ENCODE measurements around the gene CTSC. TPM values are rescaled to one million over a fixed set of nuclear protein-coding genes. Genes with fewer than 3 reads are reported as not detected.

CTSC gene
- total RNA-seq, 6 donors from 2014 or later: 74.4 to 370 (median 247) TPM

- TF ChIP-seq POLR2AphosphoS5 (IDR thresholded peaks at IDR 0.05) (no peak), CTCF (IDR thresholded peaks at IDR 0.05) (no peak), EP300 (IDR thresholded peaks at IDR 0.05) (no peak)
- H3K9me3 ChIP-seq: no peaks in the 10 kb centered on the region
- H3K36me3 ChIP-seq: peaks cover 0 to 13% (median 0%) of the 10 kb centered on the region in 4 donors
- no peak overlapping the region for H3K4me3 ChIP-seq
- 36 to 41% methylated on average over 2 of the region's 2 CpGs for WGBS, 2 donors
- no peak for ATAC-seq (ENCODE audit: low FRiP score in 2 of 2)
- H3K4me1 ChIP-seq: peaks cover 6 to 25% (median 11%) of the 10 kb centered on the region in 4 donors
- no peak overlapping the region for H3K27ac ChIP-seq
- no peaks in the 10 kb centered on the region for H3K27me3 ChIP-seq
- DNase-seq: no peak
Observed at GRCh38 chr11:88297863-88298262, 39.7 kb downstream of the CTSC start.

DNA sequence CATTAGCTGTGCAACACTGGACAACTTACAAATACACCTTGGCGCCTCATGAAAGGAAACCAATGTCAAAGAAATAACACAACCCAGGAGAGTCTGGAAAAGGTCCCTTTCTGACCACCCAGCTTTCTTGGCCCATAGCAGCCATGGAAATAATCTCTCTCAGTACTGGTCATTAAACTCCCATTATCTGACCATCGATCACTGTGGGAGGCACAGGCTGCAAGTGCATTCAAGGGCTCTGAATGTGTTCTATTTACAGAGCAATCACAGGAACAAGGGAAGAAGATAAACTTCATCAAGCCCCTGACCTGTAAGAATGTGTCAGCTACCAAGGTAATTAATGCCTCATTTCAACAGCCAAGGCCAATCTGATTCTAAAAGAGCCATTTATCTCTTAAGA is 40.1 kb downstream of the CTSC start:
- TF ChIP-seq POLR2A (IDR thresholded peaks at IDR 0.05) (no peak), CTCF (IDR thresholded peaks at IDR 0.05) (no peak), POLR2AphosphoS5 (IDR thresholded peaks at IDR 0.05) (no peak), EP300 (IDR thresholded peaks at IDR 0.05) (no peak)
- Histone ChIP-seq H3K4me3 (no peak overlapping the region), H3K9me3 (no peaks in the 10 kb centered on the region), H3K27me3 (no peaks in the 10 kb centered on the region), H3K4me1 (peaks cover 6 to 25% (median 13%) of the 10 kb centered on the region in 4 donors), H3K36me3 (peaks cover 0 to 13% (median 0%) of the 10 kb centered on the region in 4 donors), H3K27ac (no peak overlapping the region)
- ATAC-seq (ENCODE audit: low FRiP score in 2 of 2) (no peak), DNase-seq (no peak)
- 60 to 100% methylated on average over 1 to 2 of the region's 2 CpGs for WGBS, 2 donors

DNA sequence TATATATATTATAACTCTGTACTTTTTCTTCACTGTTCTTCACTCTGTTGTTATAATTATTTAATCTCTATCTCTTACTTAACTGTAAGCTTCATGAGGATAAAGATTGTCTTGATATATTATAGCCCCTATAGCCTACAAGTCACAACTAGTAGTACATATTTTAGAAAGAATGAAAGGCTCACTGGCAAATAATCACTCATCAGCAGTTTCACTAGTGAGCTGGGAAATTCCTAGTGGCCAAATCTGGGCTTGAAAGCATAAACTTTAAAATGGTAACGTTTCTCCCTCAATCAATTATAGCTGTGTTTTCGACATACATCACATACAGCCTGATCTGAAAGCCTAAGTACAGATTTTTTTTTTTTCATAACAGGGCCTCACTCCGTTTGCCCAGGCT is 42.5 kb downstream of the CTSC start:
- WGBS, 2 donors: 63 to 73% methylated on average over 3 of the region's 3 CpGs
- no peak for TF ChIP-seq CTCF (IDR thresholded peaks at IDR 0.05)
- no peak for TF ChIP-seq POLR2AphosphoS5 (IDR thresholded peaks at IDR 0.05)
- no peak for TF ChIP-seq POLR2A (IDR thresholded peaks at IDR 0.05)
- H3K4me1 ChIP-seq: peaks cover 8 to 20% (median 13%) of the 10 kb centered on the region in 4 donors
- no peak overlapping the region for H3K4me3 ChIP-seq
- peaks cover 0 to 13% (median 0%) of the 10 kb centered on the region in 4 donors for H3K36me3 ChIP-seq
- no peaks in the 10 kb centered on the region for H3K27me3 ChIP-seq
- no peak overlapping the region for H3K27ac ChIP-seq
- DNase-seq: no peak
- no peak for ATAC-seq (ENCODE audit: low FRiP score in 2 of 2)
- H3K9me3 ChIP-seq: no peaks in the 10 kb centered on the region

- 70 to 84% methylated on average over 3 of the region's 3 CpGs for WGBS, 2 donors
- Histone ChIP-seq H3K27ac (no peak overlapping the region), H3K4me3 (no peak overlapping the region), H3K36me3 (peaks cover 0 to 13% (median 0%) of the 10 kb centered on the region in 4 donors), H3K4me1 (peaks cover 8 to 18% (median 13%) of the 10 kb centered on the region in 4 donors), H3K27me3 (no peaks in the 10 kb centered on the region), H3K9me3 (no peaks in the 10 kb centered on the region)
- DNase-seq (no peak), ATAC-seq (ENCODE audit: low FRiP score in 2 of 2) (peak in 1 of 2 donors; percentile 60)
- TF ChIP-seq EP300 (IDR thresholded peaks at IDR 0.05) (no peak), POLR2AphosphoS5 (IDR thresholded peaks at IDR 0.05) (no peak), POLR2A (IDR thresholded peaks at IDR 0.05) (no peak), CTCF (IDR thresholded peaks at IDR 0.05) (no peak)
Observed at GRCh38 chr11:88293931-88294330, 43.6 kb downstream of the CTSC start.

- no peak for DNase-seq
- no peak overlapping the region for H3K4me3 ChIP-seq
- H3K36me3 ChIP-seq: peaks cover 0 to 13% (median 0%) of the 10 kb centered on the region in 4 donors
- no peak for ATAC-seq (ENCODE audit: low FRiP score in 2 of 2)
- 41 to 44% methylated on average over 3 of the region's 3 CpGs for WGBS, 2 donors
- peaks cover under 1 to 8% (median 3%) of the 10 kb centered on the region in 4 donors for H3K4me1 ChIP-seq
- TF ChIP-seq CTCF (IDR thresholded peaks at IDR 0.05) (no peak), POLR2AphosphoS5 (IDR thresholded peaks at IDR 0.05) (no peak), EP300 (IDR thresholded peaks at IDR 0.05) (no peak), POLR2A (IDR thresholded peaks at IDR 0.05) (no peak)
- no peaks in the 10 kb centered on the region for H3K9me3 ChIP-seq
- no peaks in the 10 kb centered on the region for H3K27me3 ChIP-seq
- H3K27ac ChIP-seq: no peak overlapping the region
Observed at GRCh38 chr11:88292171-88292843, 45.2 kb downstream of the CTSC start.
